HG03159 (cell line): ENCODE results near the gene TBX15.
"Not testable (repeated sequence)": the region's sequence is repeated elsewhere in the genome, so short reads cannot be mapped to it uniquely, and the experiment has no call there.

Experiments
- ATAC-seq: cut with Tn5 transposase; IDR thresholded peaks from one replicate; pipeline ENCODE4 v1.9.1; 2021; ENCODE audit warnings: mild to moderate bottlenecking, moderate library complexity; ENCODE audit not compliant: unreplicated experiment

TBX15 gene

GRCh38 chr1:118928739-118929554 lies 59.2 kb downstream of the TBX15 start:
- no peak for ATAC-seq

GRCh38 chr1:118927427-118928187 lies 60.5 kb downstream of the TBX15 start:
- ATAC-seq, result no peak

- no peak for ATAC-seq
These were observed 61.9 kb downstream of the TBX15 start for GRCh38 chr1:118926261-118926660.

- ATAC-seq, result no peak
These were observed 62.5 kb downstream of the TBX15 start for GRCh38 chr1:118925651-118926050.

GRCh38 chr1:118923319-118923718 lies 64.8 kb downstream of the TBX15 start:
- no peak for ATAC-seq

- ATAC-seq, result no peak
These were observed 66.1 kb downstream of the TBX15 start for GRCh38 chr1:118921994-118922393.

GRCh38 chr1:118920124-118920717 lies 67.9 kb downstream of the TBX15 start:
- no peak for ATAC-seq

- ATAC-seq, result peak; percentile 9
These were observed 69.2 kb downstream of the TBX15 start for GRCh38 chr1:118918940-118919259.

- peak; percentile 75 for ATAC-seq
These were observed 69.8 kb downstream of the TBX15 start for GRCh38 chr1:118918230-118918939.

- not testable (repeated sequence) for ATAC-seq
These were observed 71.8 kb downstream of the TBX15 start for GRCh38 chr1:118916346-118916745.

- ATAC-seq, result peak; percentile 47
These were observed 73.6 kb downstream of the TBX15 start for GRCh38 chr1:118914379-118915161.

- no peak for ATAC-seq
These were observed 74.3 kb downstream of the TBX15 start for GRCh38 chr1:118913818-118914217.

- ATAC-seq, result no peak
These were observed 75.6 kb downstream of the TBX15 start for GRCh38 chr1:118912574-118912973.

- ATAC-seq, result no peak
These were observed 76.6 kb downstream of the TBX15 start for GRCh38 chr1:118911571-118911970.

- no peak for ATAC-seq
These were observed 80.7 kb downstream of the TBX15 start for GRCh38 chr1:118907466-118907865.

GRCh38 chr1:118905671-118906070 lies 82.5 kb downstream of the TBX15 start:
- ATAC-seq, result no peak

GRCh38 chr1:118905196-118905595 lies 82.9 kb downstream of the TBX15 start:
- no peak for ATAC-seq

GRCh38 chr1:118902711-118903191 lies 85.4 kb downstream of the TBX15 start:
- no peak for ATAC-seq

- ATAC-seq, result no peak
These were observed 85.8 kb downstream of the TBX15 start for GRCh38 chr1:118902299-118902698.
